Lung (tissue), 12 donors: ENCODE measurements around the gene PASK. TPM values are rescaled to one million over a fixed set of nuclear protein-coding genes. Genes with fewer than 3 reads are reported as not detected.

ENCODE experiments used
- ATAC-seq: fragments of 200-7000 bp; cut with Tn5 transposase; one replicate; pipeline ENCODE4 v1.9.1; 2020; ENCODE audit warnings: moderate number of reproducible peaks; ENCODE audit not compliant: insufficient read depth, low FRiP score
- DNase-seq, 3 donors: peaks; one replicate each; pipeline ENCODE4 v3.0.0-alpha.2; 2013 to 2017
- H3K27ac ChIP-seq, 2 donors: one replicate each; pipeline ENCODE4 v1.5.1; 2013; ENCODE audit warnings: mild to moderate bottlenecking in 2 of 2, moderate library complexity in 2 of 2, control low read depth in 1 of 2, inconsistent platforms in 1 of 2, low read depth in 1 of 2, low read length in 1 of 2
- H3K27me3 ChIP-seq, 3 donors: one replicate each; pipeline ENCODE4 v1.5.1; 2013; ENCODE audit warnings: low read length in 2 of 3; ENCODE audit not compliant: control insufficient read depth in 3 of 3, insufficient read depth in 3 of 3
- H3K36me3 ChIP-seq, 4 donors: one replicate each; pipeline ENCODE4 v1.5.1; 2013; ENCODE audit warnings: low read length in 4 of 4, mild to moderate bottlenecking in 1 of 4, moderate library complexity in 1 of 4; ENCODE audit not compliant: control insufficient read depth in 4 of 4, insufficient read depth in 4 of 4
- H3K4me1 ChIP-seq, 5 donors: one replicate each; pipeline ENCODE4 v1.5.1; 2013; ENCODE audit warnings: low read length in 5 of 5, mild to moderate bottlenecking in 2 of 5, moderate library complexity in 1 of 5; ENCODE audit not compliant: control insufficient read depth in 5 of 5, insufficient read depth in 5 of 5
- H3K4me3 ChIP-seq: one replicate; pipeline ENCODE4 v1.5.1; 2013; ENCODE audit warnings: mild to moderate bottlenecking, control low read depth, moderate library complexity
- H3K9ac ChIP-seq, 2 donors: one replicate each; pipeline ENCODE4 v1.5.1; 2013; ENCODE audit warnings: low read length in 2 of 2, control low read depth in 1 of 2; ENCODE audit not compliant: insufficient read depth in 1 of 2
- H3K9me3 ChIP-seq, 4 donors: one replicate each; pipeline ENCODE4 v1.5.1; 2013; ENCODE audit warnings: low read length in 3 of 4, mild to moderate bottlenecking in 1 of 4, moderate library complexity in 1 of 4; ENCODE audit not compliant: control insufficient read depth in 4 of 4, insufficient read depth in 3 of 4
- WGBS, 2 donors: extraction: QIAGEN DNeasy Blood & Tissue Kit; methylation state at CpG; one replicate each; pipeline ENCODE4 v1.1.7; 2013; 5-methylcytosine and 5-hydroxymethylcytosine counted together
- polyA plus RNA-seq, 2 donors: library from polyadenylated mRNA; stranded (reverse); fragments of 200-250 nt; gene quantifications; one replicate each; pipeline ENCODE4 v1.2.1, GENCODE V29; 2013
- total RNA-seq, 2 donors: library from RNA; depleted of rRNA in 1 of 2; stranded (reverse); fragments of >200 nt in 1 of 2; gene quantifications; one replicate each; pipeline ENCODE4 v1.2.1, GENCODE V29; 2014 to 2021
- TF ChIP-seq, protein P1 (sequence below): IDR thresholded peaks from 2 replicates; pipeline ENCODE4 v1.5.1; 2012; ENCODE audit warnings: mild to moderate bottlenecking; ENCODE audit errors: control extremely low read depth, extremely low read depth
- donor health status: control.
- donor health status: control.
- donor health status: Bipolar disorder and iron deficiency.
- donor health status: healthy.
- donor health status: DM: yes; HTN: yes; CAD: no.

Gene PASK
- total and polyA plus RNA-seq, 4 donors, result 3.5 to 21.8 (median 13.2) TPM

DNA sequence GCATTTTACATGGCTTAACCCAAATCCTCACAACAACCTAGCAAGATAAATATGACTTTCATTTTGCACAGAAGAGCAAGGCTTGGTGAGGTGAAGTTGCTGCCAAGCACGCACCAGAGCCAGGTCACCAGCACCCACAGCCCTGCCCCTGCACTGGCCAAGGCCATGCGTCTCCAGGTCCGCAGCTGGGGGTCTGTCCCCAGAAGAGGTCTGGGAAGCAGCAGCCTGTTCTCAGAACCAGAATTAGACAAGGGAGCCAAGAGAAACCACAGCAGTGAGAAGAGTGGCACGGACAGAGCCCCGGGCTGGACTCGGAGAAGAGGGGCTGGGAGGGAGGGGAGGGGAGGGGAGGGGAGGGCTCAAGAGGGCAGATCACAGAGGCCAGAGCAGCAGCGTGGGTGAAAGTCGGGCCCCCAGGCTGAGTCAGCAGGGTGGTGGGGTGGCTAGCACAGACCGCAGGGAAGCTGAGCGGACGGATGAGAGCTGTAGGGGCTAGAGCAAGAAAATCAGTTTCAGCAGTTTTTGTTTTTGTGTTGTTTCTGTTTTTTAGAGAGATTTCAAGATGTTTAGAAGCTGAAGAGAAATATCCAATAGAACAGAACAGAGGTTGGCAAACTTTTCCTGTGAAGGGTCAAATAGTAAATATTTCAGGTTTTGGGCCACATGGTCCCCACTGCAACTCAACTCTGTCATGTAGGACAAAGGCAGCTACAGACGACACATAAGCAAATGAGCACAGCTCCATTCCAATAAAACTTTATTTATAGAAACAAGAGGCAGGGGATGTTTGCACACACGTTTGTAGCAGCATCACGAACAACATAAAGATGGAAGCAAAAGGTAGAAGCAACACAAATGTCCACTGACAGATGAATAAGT lies 39.8 kb downstream of the PASK start:
- 82 to 89% methylated on average over 14 of the region's 14 CpGs for WGBS, 2 donors
- H3K27me3 ChIP-seq, result no peaks in the 10 kb centered on the region
- H3K4me1 ChIP-seq, result peaks cover 0 to 11% (median 0%) of the 10 kb centered on the region in 5 donors
- no peak overlapping the region for H3K9ac ChIP-seq
- peak overlapping the region in 1 of 2 donors; percentile 66 for H3K27ac ChIP-seq
- no peak overlapping the region for H3K4me3 ChIP-seq
- TF ChIP-seq, protein P1, sequence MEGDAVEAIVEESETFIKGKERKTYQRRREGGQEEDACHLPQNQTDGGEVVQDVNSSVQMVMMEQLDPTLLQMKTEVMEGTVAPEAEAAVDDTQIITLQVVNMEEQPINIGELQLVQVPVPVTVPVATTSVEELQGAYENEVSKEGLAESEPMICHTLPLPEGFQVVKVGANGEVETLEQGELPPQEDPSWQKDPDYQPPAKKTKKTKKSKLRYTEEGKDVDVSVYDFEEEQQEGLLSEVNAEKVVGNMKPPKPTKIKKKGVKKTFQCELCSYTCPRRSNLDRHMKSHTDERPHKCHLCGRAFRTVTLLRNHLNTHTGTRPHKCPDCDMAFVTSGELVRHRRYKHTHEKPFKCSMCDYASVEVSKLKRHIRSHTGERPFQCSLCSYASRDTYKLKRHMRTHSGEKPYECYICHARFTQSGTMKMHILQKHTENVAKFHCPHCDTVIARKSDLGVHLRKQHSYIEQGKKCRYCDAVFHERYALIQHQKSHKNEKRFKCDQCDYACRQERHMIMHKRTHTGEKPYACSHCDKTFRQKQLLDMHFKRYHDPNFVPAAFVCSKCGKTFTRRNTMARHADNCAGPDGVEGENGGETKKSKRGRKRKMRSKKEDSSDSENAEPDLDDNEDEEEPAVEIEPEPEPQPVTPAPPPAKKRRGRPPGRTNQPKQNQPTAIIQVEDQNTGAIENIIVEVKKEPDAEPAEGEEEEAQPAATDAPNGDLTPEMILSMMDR, result no peak
- H3K36me3 ChIP-seq, result peaks cover 0 to 6% (median 0%) of the 10 kb centered on the region in 4 donors
- DNase-seq (no peak), ATAC-seq (no peak)
- H3K9me3 ChIP-seq, result no peaks in the 10 kb centered on the region

DNA sequence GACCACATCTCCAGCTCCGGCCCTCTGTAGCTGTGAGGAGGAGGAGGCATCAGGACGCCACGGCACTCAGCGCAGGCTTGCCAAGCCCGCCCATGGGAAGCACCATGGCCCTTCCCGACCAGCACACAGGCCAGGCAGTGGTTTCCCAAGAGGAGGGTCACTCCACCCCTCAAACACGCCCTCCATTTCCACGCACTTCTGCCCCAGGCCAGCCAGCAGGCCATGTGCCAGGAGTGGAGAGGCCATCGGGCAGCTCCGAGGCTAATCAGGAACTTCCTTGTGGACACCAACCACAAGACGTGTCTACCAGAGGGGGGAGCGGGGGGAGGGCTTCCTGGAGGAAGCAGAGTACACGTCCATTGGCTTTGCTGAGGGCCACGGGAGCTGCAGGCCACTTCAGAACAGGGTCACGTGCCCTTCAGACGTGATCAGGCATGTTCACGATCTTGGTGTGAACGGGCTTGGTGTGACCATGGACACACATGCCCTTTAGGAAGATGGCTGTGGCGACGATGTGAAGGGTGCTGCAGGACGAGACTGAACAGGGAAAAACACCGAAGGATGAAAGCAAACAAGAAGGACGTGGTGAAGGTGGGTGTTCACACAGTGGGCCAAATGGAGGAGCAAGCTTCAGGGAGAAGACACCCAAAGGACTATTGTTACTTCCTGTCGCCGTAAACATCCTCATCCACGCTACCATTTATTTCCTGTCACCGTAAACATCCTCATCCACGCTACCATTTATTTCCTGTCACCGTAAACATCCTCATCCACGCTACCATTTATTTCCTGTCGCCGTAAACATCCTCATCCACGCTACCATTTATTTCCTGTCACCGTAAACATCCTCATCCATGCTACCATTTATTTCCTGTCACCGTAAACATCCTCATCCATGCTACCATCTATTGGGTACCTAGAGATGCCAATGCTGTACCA lies 40.7 kb downstream of the PASK start:
- TF ChIP-seq, protein P1, result no peak
- H3K9me3 ChIP-seq, result no peaks in the 10 kb centered on the region
- ATAC-seq, result no peak
- no peak overlapping the region for H3K4me3 ChIP-seq
- H3K27me3 ChIP-seq, result no peaks in the 10 kb centered on the region
- H3K9ac ChIP-seq, result no peak overlapping the region
- no peak for DNase-seq
- H3K36me3 ChIP-seq, result peaks cover 0 to 3% (median 0%) of the 10 kb centered on the region in 4 donors
- WGBS, 2 donors, result 61 to 66% methylated on average over 35 of the region's 35 CpGs
- H3K27ac ChIP-seq, result peak overlapping the region in 1 of 2 donors; percentile 50
- peaks cover 0 to 11% (median 0%) of the 10 kb centered on the region in 5 donors for H3K4me1 ChIP-seq

DNA sequence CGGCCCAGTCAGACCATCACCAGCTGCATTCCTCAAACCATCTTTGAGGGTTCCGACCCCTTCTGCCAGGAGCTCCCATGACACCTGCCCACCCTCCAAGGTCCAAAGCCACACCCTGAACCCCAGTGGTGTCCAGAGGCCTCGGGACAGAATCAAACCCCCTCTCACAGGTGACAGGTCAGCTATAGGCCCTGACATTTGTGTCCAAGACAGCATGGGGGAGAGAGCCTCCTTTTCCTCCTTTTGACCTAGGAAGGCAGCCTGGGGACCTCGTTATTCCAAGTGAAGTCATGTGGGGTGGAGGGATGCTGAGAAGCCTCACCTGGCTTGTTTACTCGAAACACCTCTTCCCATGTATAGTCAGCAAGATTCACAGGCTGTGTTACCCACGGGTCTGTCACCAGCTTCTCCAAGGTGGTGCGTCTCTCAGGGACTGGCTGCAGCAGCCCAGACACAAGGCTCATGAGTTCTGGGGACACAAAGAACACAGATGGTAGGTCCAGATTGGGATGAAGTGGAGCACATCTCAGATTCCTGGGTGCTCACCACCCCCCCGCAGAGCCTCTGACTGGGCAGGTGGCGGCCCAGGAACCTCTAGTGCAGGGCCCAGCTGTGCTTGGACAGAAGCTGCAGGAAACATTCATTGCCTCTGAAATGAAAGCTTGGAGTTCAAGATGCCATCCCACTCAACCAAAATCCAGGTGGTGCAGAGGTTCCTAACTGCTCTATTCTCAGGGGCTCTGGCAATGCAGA lies 42.1 kb downstream of the PASK start:
- no peak for DNase-seq
- WGBS, 2 donors, result 96% methylated on average over 9 of the region's 9 CpGs
- no peak overlapping the region for H3K27ac ChIP-seq

More for the DNA sequence above, 42.1 kb downstream of the PASK start:
- no peaks in the 10 kb centered on the region for H3K9me3 ChIP-seq
- peaks cover 0 to 1% (median 0%) of the 10 kb centered on the region in 4 donors for H3K36me3 ChIP-seq
- H3K4me3 ChIP-seq, result no peak overlapping the region
- H3K9ac ChIP-seq, result no peak overlapping the region
- ATAC-seq, result no peak
- H3K4me1 ChIP-seq, result peaks cover 0 to 11% (median 3%) of the 10 kb centered on the region in 5 donors
- H3K27me3 ChIP-seq, result no peaks in the 10 kb centered on the region
- TF ChIP-seq, protein P1, result no peak
